Measurements from ENCODE around the gene NUPR1. TPM values are rescaled to one million over a fixed set of nuclear protein-coding genes. Genes with fewer than 3 reads are reported as not detected.
A peak's percentile ranks its signal among the peaks of the same experiment; 100 is the strongest.
"Not testable (repeated sequence)": the region's sequence is repeated elsewhere in the genome, so short reads cannot be mapped to it uniquely, and the experiment has no call there.

NUPR1 gene, protein sequence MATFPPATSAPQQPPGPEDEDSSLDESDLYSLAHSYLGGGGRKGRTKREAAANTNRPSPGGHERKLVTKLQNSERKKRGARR
- total RNA-seq (2014; rRNA removed; shearing (Covaris generic); ENCODE audit: low replicate concordance): 38.1 and 78.4 TPM in 2 replicates

GRCh38 chr16:28538733-28539596 lies at the start of gene NUPR1:
NUPR1 (minus strand) TSS chr16:28538974; CDS start chr16:28538907, 67 bp downstream.
- Histone ChIP-seq H3K27me3 (no peaks in the 10 kb centered on the region), H3K9me3 (no peaks in the 10 kb centered on the region), H3K4me3 (peak within 1 kb of the TSS; percentile 66), H3K36me3 (peaks cover 33% of the 10 kb centered on the region)
- DNase-seq: peak; percentile 98

GRCh38 chr16:28587386-28587785 lies 48.6 kb upstream of the NUPR1 start:
- H3K36me3 ChIP-seq: peaks cover 12% of the 10 kb centered on the region
- H3K9me3 ChIP-seq: no peaks in the 10 kb centered on the region
- no peak overlapping the region for H3K4me3 ChIP-seq
- H3K27me3 ChIP-seq: no peaks in the 10 kb centered on the region
- DNase-seq: peak; percentile 60

- no peaks in the 10 kb centered on the region for H3K27me3 ChIP-seq
- peaks cover 12% of the 10 kb centered on the region for H3K36me3 ChIP-seq
- no peak overlapping the region for H3K4me3 ChIP-seq
- H3K9me3 ChIP-seq: no peaks in the 10 kb centered on the region
- DNase-seq: no peak
These were observed 47.7 kb upstream of the NUPR1 start for GRCh38 chr16:28586466-28586865.

DNA sequence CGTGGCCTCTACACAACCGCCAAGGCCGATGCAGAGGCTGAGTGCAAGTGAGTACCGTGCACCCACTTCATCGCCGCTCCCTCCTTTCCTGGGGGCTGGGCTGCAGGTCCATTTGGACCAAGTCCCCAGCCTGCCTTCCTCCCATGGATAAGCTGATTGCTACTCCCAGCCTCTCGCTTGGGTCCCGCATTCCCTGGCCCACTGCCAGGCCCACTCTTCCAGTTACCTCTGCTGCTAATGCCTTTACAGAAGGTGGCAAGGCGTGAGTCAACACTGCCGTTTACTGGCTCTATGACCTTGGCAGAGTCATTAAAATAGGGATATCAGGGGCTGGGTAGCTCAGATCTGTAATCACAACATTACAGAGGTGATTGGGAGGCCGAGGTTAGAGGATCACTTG lies 46.9 kb upstream of the NUPR1 start:
- Histone ChIP-seq H3K36me3 (peaks cover 7% of the 10 kb centered on the region), H3K4me3 (no peak overlapping the region), H3K9me3 (no peaks in the 10 kb centered on the region), H3K27me3 (no peaks in the 10 kb centered on the region)
- DNase-seq: no peak

DNA sequence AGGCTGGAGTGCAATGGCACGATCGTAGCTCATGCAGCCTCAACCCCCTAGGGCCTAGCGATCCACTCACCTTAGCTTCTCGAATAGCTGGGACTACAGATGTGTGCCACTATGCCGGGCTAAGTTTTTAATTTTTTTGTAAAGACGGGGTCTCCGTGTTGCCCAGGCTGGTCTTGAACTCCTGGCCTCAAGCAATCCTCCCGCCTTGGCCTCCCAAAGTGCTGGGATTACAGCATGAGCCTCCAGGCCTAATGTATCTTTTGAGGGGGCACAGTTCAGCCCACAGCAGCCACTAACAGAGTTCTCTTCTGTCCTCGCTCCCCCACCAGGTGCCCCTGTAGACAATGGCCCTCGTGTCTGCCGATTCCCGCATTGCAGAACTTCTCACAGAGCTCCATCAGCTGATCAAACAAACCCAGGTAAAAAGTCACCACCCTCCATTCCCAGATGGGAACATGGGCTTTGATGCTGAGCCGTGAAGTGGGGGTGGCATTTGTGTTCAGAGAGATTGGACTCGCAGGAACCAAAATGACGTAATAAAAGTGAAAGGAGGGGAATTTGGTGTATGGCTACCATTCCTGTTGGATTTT lies 42.0 kb upstream of the NUPR1 start:
- Histone ChIP-seq H3K36me3 (peaks cover 4% of the 10 kb centered on the region), H3K9me3 (no peaks in the 10 kb centered on the region), H3K4me3 (no peak overlapping the region), H3K27me3 (no peaks in the 10 kb centered on the region)
- no peak for DNase-seq

DNA sequence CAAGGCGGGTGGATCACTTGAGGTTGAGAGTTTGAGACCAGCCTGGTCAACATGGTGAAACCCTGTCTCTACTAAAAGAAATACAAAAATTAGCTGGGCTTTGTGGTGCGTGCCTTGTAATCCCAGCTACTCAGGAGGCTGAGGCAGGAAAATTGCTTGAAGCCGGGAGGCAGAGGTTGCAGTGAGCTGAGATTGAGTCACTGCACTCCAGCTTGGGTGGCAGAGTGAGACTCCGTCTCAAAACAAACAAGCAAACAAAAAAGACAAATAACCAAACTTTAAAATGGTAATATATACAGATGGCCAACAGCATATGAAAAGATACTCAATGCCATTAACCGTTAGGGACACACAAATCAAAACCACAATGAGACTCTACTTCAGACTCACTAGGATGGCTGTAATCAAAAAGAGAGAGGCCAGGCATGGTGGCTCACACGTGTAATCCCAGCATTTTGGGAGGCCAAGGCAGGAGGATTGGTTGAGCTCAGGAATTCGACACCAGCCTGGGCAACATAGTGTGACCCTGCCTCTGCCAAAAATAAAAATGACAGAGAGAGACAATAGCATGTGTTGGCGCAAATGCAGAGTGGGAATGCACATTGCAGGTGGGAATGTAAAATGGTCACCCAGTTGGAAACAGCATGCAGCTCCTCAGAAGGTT lies 36.8 kb upstream of the NUPR1 start:
- Histone ChIP-seq H3K36me3 (no peaks in the 10 kb centered on the region; the same call in 1 of the 2 replicates), H3K9me3 (no peaks in the 10 kb centered on the region), H3K4me3 (no peak overlapping the region), H3K27me3 (no peaks in the 10 kb centered on the region)
- DNase-seq: no peak

- Histone ChIP-seq H3K9me3 (no peaks in the 10 kb centered on the region), H3K4me3 (no peak overlapping the region), H3K27me3 (no peaks in the 10 kb centered on the region), H3K36me3 (no peaks in the 10 kb centered on the region; the same call in 1 of the 2 replicates)
- no peak for DNase-seq
These were observed 36.2 kb upstream of the NUPR1 start for GRCh38 chr16:28574925-28575324.

DNA sequence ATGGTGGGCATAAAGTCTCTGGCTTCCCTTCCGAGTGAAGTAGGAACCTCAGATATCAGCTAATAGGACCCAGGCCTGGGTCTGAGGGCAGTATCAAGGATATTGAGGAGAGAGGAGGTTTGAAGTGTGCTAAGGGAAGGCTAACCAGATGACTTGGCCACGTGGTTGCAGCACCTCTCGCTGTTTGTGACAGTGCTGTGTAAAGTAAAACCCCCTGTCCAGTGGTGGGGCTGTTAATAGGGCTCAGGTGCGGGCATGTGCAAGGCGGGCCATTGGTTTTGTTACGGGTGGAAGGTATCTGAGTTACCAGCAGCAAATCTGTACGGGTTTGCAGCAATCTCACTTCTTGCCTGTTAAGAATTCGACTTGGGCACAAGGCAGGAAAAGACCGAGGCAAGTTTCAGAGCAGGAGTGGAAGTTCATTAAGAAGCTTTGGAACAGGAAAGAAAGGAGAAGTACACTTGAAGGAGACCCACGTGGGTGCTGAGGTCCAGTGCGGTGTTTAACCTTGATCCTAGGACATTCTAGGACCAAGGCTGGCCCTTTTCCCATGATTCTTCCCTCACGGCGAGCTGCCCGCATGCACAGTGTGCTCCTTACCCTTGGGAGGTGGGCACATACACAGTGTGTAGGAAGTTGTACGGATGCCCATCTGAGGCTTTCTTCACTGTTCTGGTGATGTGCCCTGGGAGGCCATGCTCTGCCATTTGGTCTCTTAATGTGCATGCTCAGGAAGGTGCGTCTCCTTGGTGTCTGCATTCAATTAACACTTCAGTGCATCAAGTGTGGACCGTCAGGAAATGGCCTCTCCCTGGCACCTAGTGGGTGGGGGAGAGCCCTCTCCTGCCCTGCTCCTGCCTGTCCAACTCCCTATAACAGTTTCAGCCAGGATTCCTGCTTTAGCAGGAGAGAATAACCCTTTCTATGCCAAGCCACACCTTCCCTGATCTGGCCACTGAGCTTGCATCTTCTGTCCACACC lies 35.3 kb upstream of the NUPR1 start:
- Histone ChIP-seq H3K4me3 (no peak overlapping the region), H3K36me3 (no peaks in the 10 kb centered on the region; the same call in 1 of the 2 replicates)

DNA sequence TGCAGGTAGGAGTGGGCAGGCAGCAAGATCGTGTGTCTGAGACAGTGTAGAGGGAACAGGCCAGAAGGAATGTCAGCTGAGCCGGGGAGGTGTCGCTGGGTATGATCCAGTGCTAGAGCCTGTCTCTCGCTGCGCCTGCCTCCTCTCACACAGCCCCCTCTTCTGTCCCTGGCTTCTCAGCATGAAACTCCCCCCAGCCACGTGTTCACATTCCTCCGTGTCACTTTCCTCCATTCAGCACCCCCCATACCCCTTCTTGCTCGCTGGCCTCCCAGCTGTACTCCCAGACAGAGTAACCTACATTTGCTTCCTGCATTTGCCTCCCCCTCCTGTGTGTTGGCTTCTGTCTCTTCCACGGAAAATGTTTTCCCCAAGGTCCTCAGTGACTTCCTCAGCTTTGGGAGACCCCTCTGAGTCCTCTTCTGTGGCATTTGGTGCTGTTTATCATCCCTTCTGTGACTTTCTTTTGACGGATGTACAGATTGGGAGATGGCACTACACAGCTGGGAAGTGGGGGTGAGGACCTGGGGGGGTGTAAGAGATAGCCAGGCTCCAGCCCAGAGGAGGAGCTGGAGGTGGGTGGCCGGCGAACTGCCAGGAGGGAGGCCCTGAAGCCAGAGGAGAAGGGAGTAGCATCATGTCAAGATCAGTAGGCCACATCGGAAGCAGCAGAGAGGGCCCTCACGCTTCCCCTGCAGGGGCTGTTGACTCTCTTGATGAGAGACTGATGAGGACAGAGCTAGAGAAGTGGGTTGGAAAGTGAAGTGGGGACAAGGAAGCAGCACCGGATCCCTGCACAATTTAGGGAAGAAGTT lies 34.1 kb upstream of the NUPR1 start:
- Histone ChIP-seq H3K27me3 (no peaks in the 10 kb centered on the region), H3K9me3 (peaks cover 1% of the 10 kb centered on the region), H3K36me3 (no peaks in the 10 kb centered on the region; the same call in 1 of the 2 replicates), H3K4me3 (no peak overlapping the region)
- no peak for DNase-seq

More for the DNA sequence above, 35.3 kb upstream of the NUPR1 start:
- no peak for DNase-seq
- Histone ChIP-seq H3K27me3 (no peaks in the 10 kb centered on the region), H3K9me3 (no peaks in the 10 kb centered on the region)

- no peak for DNase-seq
- Histone ChIP-seq H3K9me3 (peaks cover 17% of the 10 kb centered on the region), H3K4me3 (no peak overlapping the region), H3K36me3 (peaks cover 11% of the 10 kb centered on the region), H3K27me3 (no peaks in the 10 kb centered on the region)
These were observed 31.4 kb upstream of the NUPR1 start for GRCh38 chr16:28569968-28570752.

DNA sequence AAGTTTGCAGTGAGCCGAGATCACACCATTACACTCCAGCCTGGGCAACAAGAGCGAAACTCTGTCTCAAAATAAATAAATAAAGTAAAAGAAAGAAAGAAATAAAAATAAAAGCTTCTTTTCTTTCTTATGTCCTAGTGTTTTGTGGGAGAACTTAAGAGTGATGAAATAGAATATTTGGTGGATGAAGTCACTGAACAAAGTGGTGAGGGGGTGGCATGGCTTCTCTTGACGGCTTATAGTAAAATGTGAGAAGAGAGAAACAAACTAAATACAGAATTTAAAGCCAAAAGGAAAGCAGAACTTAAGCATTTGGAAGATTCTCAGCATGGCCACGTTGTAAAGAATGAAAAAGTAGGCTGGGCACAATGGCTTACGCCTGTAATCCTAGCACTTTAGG lies 30.2 kb upstream of the NUPR1 start:
- Histone ChIP-seq H3K36me3 (peaks cover 14% of the 10 kb centered on the region), H3K4me3 (no peak overlapping the region), H3K9me3 (peaks cover 17% of the 10 kb centered on the region), H3K27me3 (no peaks in the 10 kb centered on the region)
- DNase-seq: no peak

DNA sequence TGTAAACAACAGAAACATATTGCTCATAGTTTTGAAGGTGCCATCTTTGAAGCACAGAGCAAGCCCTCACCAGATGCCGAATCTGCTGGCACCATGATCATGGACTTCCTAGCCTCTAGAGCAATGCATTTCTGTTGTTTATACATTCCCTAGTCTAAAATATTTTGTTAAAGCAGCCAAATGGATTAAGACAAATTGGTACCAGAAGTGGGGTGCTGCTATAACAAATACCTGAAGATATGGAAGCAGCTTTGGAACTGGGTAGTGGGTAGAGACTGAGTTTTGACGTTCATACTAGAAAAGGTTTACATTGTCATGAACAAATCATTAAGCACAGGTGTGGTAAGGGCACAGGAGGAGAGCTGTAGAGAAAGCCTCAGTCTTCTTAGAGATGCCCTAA lies 28.5 kb upstream of the NUPR1 start:
- H3K9me3 ChIP-seq: peaks cover 17% of the 10 kb centered on the region
- no peaks in the 10 kb centered on the region for H3K27me3 ChIP-seq
- no peak overlapping the region for H3K4me3 ChIP-seq
- DNase-seq: no peak
- peaks cover 14% of the 10 kb centered on the region for H3K36me3 ChIP-seq

GRCh38 chr16:28566233-28566925 lies 27.6 kb upstream of the NUPR1 start:
- DNase-seq: not testable (repeated sequence)

DNA sequence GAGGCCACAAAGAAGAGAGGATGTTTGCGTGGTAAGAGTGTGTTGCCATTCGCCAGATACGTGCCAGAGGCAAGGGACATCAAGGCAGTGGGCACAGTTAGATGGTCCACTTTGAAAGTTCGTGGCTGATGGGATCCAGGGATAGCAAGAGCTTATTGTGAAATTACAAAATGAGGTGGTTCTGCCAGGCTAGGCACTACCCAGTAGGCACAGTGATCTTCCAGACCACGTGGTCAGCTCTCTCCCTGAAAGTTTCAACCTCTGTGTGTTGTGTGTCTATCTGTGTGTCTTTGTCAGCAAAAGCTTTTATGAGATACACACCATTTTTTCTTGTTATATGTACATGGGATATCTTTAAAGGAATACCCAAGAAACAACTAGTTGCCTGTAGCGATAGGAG lies 24.4 kb upstream of the NUPR1 start:
- no peak for DNase-seq
- H3K36me3 ChIP-seq: peaks cover 19% of the 10 kb centered on the region
- H3K9me3 ChIP-seq: peaks cover 17% of the 10 kb centered on the region
- H3K27me3 ChIP-seq: no peaks in the 10 kb centered on the region
- H3K4me3 ChIP-seq: no peak overlapping the region

More at GRCh38 chr16:28566233-28566925, 27.6 kb upstream of the NUPR1 start:
- Histone ChIP-seq H3K36me3 (peaks cover 14% of the 10 kb centered on the region), H3K9me3 (peaks cover 17% of the 10 kb centered on the region)
- H3K27me3 ChIP-seq, H3K4me3 ChIP-seq: not testable (repeated sequence)
